GM12892 (cell line): ENCODE measurements around the gene FRY. TPM values are rescaled to one million over a fixed set of nuclear protein-coding genes. Genes with fewer than 3 reads are reported as not detected.
"Not testable (repeated sequence)": the region's sequence is repeated elsewhere in the genome, so short reads cannot be mapped to it uniquely, and the experiment has no call there.

Experiments
- DNase-seq: peaks from one replicate; pipeline ENCODE4 v3.0.0; 2011; ENCODE audit not compliant: insufficient read length
- FAIRE-seq: peaks from 2 replicates; lab custom pipeline; 2011; peaks lifted over from hg19 to GRCh38; lab: Jason Lieb, UNC
- POLR2A ChIP-seq: IDR thresholded peaks from 2 replicates; pipeline ENCODE4 v1.6.1; 2011; ENCODE audit warnings: low read depth, low read length, control low read depth
- POLR2AphosphoS5 ChIP-seq: IDR thresholded peaks from 2 replicates; pipeline ENCODE4 v1.6.1; 2011; ENCODE audit warnings: low read depth, low read length, control low read depth
- TAF1 ChIP-seq: IDR thresholded peaks from 2 replicates; pipeline ENCODE4 v1.6.1; 2011; ENCODE audit warnings: low read depth, mild to moderate bottlenecking, control low read depth, low read length, borderline replicate concordance
- polyA plus RNA-seq: library from polyadenylated mRNA; unstranded; fragments of >200 nt; gene quantifications from one replicate; pipeline ENCODE4 v1.2.1, GENCODE V29; 2012; ENCODE audit warnings: missing spikeins, inconsistent platforms; ENCODE audit not compliant: missing spikeins

FRY gene
- polyA plus RNA-seq, result 1.2 TPM

- FAIRE-seq, result peak; percentile 77
These were observed at the start of gene FRY for GRCh38 chr13:32031025-32031814. TSS of gene FRY (plus strand) at chr13:32031774. CDS start at chr13:32031796, 22 bp downstream.

GRCh38 chr13:31982124-31982523 lies 49.5 kb upstream of the FRY start:
- TF ChIP-seq POLR2AphosphoS5 (no peak), TAF1 (no peak), POLR2A (no peak)
- FAIRE-seq, result no peak
- no peak for DNase-seq

More at GRCh38 chr13:32031025-32031814, at the start of gene FRY:
- TF ChIP-seq POLR2A, result 0 out of 2 replicates have a peak, but pooled peaks have one; percentile 18
- TF ChIP-seq TAF1, result no peak
- TF ChIP-seq POLR2AphosphoS5, result no peak
- DNase-seq, result peak; percentile 31

DNA sequence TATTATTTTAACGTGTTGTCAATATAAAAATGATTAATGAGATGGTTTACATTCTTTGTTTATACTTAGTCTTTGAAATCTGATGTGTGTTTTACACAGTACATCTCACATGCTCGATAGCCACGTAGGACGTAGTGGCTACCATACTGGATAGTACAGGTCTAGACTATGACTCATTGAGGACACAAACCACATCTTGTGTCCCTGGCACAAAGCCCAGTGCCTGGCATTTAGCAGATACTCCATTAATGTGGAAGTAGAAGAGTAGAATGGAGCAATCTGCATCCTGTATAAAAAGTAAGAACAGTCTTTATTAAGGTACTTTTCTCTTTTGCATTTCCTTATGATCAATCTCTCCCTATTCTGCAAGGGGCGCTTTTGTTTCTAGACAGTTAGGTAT lies 49.0 kb upstream of the FRY start:
- FAIRE-seq (no peak), DNase-seq (no peak)
- TF ChIP-seq POLR2A, result no peak
- TF ChIP-seq TAF1, result no peak
- TF ChIP-seq POLR2AphosphoS5, result no peak

- not testable (repeated sequence) for FAIRE-seq, DNase-seq
These were observed 47.9 kb upstream of the FRY start for GRCh38 chr13:31983696-31984095.

GRCh38 chr13:31984388-31984787 lies 47.2 kb upstream of the FRY start:
- not testable (repeated sequence) for DNase-seq, FAIRE-seq

DNA sequence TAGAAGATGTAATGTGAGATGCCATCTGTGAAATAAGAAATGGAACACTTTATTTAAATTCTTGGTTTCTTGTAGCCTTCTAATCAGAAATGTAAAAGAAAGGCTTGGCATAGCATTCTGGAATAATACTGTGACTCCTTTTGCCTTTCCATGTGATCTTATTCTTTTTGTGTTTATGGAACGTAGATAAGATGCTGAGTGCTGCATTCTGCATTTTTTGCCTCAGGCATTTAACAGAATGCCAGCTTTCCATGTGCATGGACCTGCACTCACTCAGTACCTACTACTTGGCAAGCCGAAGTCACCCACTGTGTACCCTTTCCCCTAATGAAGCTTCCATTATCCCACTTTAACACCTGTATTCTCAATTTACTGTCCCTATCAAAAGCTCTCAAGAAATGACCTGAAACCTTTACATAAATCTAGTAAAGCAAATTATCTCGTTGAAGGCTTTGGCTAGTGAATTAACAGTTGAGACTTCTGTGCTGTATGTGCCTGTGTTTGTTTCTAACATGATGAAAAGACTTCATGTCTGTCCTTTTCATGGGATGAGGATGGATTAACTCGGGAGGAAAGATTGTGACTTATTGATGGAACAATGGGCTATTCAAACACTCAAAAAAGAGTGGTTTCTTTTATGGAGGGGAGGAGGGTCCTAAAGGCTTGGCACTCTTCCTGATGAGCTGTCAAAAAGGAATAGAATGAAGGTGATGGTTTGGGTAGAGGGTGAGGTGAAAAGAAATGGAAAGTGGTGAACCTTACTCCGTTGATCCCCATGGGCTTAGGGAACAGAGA lies 44.7 kb upstream of the FRY start:
- TF ChIP-seq TAF1 (no peak), POLR2AphosphoS5 (no peak), POLR2A (no peak)
- FAIRE-seq (no peak), DNase-seq (no peak)

DNA sequence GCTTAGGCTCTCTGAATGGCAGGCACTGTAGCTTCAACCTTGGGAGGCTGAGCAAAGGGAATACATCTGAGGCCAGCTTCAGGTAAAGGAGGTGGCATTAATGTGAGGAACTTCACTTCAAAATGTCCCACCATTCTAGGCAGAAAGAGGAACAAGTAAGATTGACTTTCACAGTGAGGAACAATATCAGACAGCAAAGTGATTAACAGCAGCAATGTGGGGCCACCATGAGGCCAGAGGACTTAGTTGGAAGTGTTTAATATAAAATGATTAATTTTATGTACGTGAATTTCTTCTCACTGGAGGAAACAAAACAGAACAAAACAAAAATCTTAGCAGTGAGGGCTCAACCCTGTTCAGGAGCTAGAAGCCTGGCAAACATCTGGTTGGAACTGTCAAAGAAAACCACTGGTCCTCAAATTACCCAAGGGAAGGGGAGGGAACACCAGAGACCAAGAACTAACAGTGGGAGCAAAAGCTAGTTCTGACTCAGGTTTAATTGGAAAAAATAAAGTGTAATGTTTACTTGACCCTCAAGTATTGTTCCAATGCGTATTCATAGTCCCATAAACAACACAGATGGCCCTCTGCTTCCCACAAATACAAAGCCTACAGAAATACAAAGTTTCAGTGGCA lies 43.9 kb upstream of the FRY start:
- DNase-seq (no peak), FAIRE-seq (no peak)
- TF ChIP-seq POLR2AphosphoS5 (no peak), POLR2A (no peak), TAF1 (no peak)

DNA sequence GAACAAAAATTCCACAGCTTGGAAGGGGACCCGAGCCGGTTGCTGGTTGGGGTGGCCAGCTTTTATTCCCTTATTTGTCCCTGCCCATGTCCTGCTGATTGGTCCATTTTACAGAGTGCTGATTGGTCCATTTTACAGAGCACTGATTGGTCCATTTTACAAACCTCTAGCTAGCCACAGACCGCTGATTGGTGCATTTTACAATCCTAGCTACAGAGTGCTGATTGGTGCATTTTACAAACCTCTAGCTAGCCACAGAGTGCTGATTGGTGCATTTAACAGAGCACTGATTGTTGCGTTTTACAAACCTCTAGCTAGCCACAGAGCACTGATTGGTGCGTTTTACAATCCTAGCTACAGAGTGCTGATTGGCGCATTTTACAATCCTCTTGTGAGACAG lies 37.2 kb upstream of the FRY start:
- not testable (repeated sequence) for FAIRE-seq, DNase-seq

DNA sequence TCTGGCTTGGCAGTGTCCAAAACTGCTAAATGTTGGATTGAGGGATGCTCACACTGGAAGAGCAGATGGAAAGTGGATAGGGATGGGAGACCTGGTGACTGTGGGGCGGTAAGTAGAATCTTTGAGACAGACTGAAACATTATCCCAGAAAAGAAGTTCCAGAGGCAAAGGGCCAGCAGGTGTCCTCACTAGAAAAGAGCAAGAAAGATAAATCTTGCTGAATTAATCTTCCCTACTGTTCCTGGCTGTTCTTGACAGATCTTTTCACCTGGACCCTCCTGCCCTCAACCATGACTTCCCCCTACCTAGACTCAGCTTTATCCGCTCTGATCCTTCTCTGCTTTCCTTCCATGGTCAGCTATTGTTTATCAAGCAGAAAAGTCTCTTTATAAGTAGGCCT lies 35.0 kb upstream of the FRY start:
- TF ChIP-seq POLR2A (no peak), POLR2AphosphoS5 (no peak), TAF1 (no peak)
- FAIRE-seq, result no peak
- DNase-seq, result no peak

DNA sequence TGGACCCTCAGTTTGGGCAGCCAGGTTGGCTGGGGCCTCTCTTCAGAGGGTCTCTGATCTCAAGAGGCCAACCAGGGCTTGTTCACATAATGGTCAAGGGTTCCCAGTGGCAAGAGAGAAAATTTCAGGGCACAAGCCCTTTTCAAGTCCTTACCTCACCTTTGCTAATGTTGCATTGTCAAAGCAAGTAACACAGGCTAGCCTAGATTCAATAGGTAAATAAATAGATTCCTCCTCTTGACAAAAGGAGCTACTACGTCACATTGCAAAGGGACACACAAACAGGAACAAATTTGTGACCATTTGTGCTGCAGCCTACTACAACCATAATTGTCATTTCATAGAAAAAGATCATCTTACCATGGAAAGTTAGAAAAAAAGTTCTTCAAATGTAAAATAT lies 33.9 kb upstream of the FRY start:
- DNase-seq, result no peak

DNA sequence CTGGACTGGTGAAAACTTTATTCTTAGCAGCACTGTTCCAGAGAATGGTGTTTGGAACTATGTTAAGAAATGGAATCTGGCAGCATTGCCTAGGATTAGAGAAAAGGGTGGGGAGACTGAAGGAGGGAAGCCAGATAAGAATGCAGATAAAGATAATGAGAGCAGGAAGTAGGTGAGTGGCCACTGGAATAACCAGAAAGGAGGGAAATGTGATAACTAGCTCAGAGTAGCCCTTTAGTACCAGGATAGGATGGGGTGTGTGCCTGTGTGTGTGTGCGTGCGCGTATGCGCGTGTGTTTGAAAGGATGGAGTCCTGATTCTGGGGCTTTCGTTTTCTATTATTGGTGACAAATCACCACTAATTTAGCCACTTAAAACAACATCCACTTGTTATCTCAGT lies 33.4 kb upstream of the FRY start:
- DNase-seq, result no peak
- no peak for FAIRE-seq
- TF ChIP-seq TAF1, result no peak
- TF ChIP-seq POLR2A, result no peak
- no peak for TF ChIP-seq POLR2AphosphoS5

More for the DNA sequence above, 33.9 kb upstream of the FRY start:
- FAIRE-seq, result no peak
- TF ChIP-seq POLR2AphosphoS5, result no peak
- TF ChIP-seq TAF1, result no peak
- no peak for TF ChIP-seq POLR2A

DNA sequence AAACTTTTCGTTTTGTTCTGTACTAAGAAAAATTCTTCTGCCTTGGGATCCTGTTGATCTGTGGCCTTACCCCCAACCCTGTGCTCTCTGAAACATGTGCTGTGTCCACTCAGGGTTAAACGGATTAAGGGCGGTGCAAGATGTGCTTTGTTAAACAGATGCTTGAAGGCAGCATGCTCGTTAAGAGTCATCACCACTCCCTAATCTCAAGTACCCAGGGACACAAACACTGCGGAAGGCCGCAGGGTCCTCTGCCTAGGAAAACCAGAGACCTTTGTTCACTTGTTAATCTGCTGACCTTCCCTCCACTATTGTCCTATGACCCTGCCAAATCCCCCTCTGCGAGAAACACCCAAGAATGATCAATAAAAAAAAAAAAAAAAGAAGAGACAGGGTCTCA lies 30.8 kb upstream of the FRY start:
- not testable (repeated sequence) for FAIRE-seq, DNase-seq

DNA sequence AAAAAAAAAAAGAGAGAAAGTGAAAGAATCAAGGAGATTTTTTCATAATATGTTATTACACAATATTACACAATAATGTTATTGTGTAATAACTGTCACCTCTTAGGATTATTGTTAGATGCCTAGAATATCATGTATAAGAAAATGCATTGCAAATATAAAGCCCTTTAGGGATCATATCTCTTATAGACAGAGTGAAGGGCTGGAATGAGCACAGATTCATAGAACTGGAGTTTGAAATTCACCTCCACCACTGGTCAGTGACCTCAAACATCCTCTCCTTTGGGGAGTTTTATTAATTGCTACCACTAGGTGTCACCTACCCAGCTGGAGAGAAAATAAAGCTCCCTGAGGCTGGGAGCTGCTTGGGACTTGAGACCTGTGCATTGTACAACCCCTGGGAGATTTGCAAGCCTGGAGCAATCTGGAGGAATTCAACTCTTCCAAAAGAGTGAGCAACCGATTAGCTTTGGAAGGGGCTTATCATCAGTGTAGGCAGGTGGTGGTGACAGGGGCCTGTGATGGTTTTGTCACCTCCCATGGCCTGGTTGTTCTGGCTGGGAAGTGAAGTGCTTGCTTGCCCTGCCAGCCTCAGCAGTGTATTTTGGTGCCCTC lies 30.3 kb upstream of the FRY start:
- no peak for TF ChIP-seq POLR2AphosphoS5
- TF ChIP-seq TAF1, result no peak
- TF ChIP-seq POLR2A, result no peak
- DNase-seq (peak; percentile 25), FAIRE-seq (peak; percentile 5)
